Measurements from ENCODE around the gene TMSB15B.
"Not testable (repeated sequence)": the region's sequence is repeated elsewhere in the genome, so short reads cannot be mapped to it uniquely, and the experiment has no call there.

TMSB15B gene

GRCh38 chrX:103960599-103960998, 1.8 kb upstream of the TMSB15B start:
- H3K4me3 Mint-ChIP-seq; H3K36me3 Mint-ChIP-seq (ENCODE audit: low read depth); H3K27me3 Mint-ChIP-seq; DNase-seq; H3K4me1 Mint-ChIP-seq (ENCODE audit: low read depth); H3K27ac Mint-ChIP-seq; H3K9me3 Mint-ChIP-seq: not testable (repeated sequence)

DNA sequence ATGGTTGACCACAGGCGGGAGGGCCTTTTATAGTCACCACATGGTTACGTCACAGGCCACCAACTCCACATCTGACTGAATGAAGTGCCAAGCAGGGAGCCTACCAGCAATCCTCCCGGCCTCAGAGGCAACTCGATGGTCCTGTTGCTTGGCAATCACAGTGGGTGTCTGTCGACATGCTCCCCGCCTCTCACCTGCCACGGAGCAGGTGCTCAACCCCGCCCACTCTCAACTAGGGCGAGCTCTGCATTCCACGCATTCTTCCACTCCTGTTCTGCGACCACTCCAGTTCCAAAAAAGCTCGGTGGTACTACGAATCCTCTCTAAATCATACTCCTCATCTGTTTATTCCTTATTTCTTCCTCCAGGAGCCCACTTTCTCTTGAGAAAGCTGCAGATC, 21.1 kb downstream of the TMSB15B start:
- H3K36me3 Mint-ChIP-seq (ENCODE audit: low read depth); H3K4me1 Mint-ChIP-seq (ENCODE audit: low read depth); H3K9me3 Mint-ChIP-seq; H3K27me3 Mint-ChIP-seq; H3K4me3 Mint-ChIP-seq; H3K27ac Mint-ChIP-seq; DNase-seq: not testable (repeated sequence)

- Mint-ChIP-seq H3K9me3 (no peaks in the 10 kb centered on the region), H3K36me3 (ENCODE audit: low read depth) (no peaks in the 10 kb centered on the region)
These were observed 36.8 kb downstream of the TMSB15B start for GRCh38 chrX:103999234-103999633.

GRCh38 chrX:104008831-104009230, 46.4 kb downstream of the TMSB15B start:
- no peak overlapping the region for H3K4me3 Mint-ChIP-seq
- peaks cover 38% of the 10 kb centered on the region for H3K27me3 Mint-ChIP-seq
- no peaks in the 10 kb centered on the region for H3K36me3 Mint-ChIP-seq (ENCODE audit: low read depth)
- H3K4me1 Mint-ChIP-seq (ENCODE audit: low read depth), result no peaks in the 10 kb centered on the region
- H3K9me3 Mint-ChIP-seq, result no peaks in the 10 kb centered on the region
- no peak for DNase-seq
- no peak overlapping the region for H3K27ac Mint-ChIP-seq

More at GRCh38 chrX:103999234-103999633, 36.8 kb downstream of the TMSB15B start:
- Mint-ChIP-seq H3K27ac (no peak overlapping the region), H3K4me3 (no peak overlapping the region), H3K27me3 (peaks cover 48% of the 10 kb centered on the region), H3K4me1 (ENCODE audit: low read depth) (no peaks in the 10 kb centered on the region)
- DNase-seq, result no peak

DNA sequence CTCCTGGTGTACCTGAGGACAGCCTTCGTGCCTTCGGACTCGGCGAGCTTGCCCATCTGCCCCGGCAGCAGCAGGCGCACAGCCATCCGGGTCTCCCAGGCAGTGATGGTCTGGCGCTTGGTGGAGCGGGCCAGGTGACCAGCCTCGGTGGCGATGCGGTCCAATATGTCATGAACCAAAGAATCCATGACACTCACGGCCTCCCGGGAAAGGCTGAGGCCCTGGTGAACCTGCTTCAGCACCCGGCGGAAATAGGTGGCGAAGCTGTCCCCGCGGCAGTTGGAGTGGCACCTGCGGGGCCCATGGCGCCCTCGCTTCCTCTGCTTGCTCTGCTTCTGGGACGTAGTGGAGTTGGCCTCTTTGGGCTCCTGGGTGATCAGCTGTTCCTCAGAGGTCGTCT, 50.7 kb downstream of the TMSB15B start:
- H3K27ac Mint-ChIP-seq, result no peak overlapping the region
- H3K9me3 Mint-ChIP-seq, result no peaks in the 10 kb centered on the region
- H3K27me3 Mint-ChIP-seq, result peaks cover 33% of the 10 kb centered on the region
- no peaks in the 10 kb centered on the region for H3K36me3 Mint-ChIP-seq (ENCODE audit: low read depth)
- H3K4me1 Mint-ChIP-seq (ENCODE audit: low read depth), result no peaks in the 10 kb centered on the region
- no peak for DNase-seq
- H3K4me3 Mint-ChIP-seq, result no peak overlapping the region

DNA sequence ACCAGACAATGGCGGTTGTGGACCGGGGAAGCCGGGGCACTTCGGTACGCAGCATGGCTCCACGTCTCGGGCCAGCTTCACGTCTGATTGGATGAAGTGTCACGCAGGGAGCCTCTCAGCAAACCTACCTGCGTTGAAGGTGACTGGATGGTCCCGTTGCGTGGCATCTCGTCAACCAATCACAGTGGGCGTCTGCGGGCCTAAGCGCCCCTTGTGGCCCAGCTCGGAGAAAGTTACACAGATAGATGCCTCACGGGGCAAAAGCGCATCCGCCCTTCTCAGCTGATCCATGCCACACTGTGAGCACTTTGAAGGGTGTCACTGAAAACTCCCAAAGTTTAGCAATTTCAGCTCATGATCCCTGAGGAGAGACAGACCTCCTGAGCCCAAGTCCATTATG, 51.2 kb downstream of the TMSB15B start, which contains the start of gene H2BW1:
Gene H2BW1 (minus strand): TSS at position 103 of the 400 bp plus-strand sequence. CDS start 132 bp downstream, outside the sequence.
- Mint-ChIP-seq H3K36me3 (ENCODE audit: low read depth) (no peaks in the 10 kb centered on the region), H3K9me3 (no peaks in the 10 kb centered on the region), H3K27me3 (peaks cover 37% of the 10 kb centered on the region), H3K4me1 (ENCODE audit: low read depth) (no peaks in the 10 kb centered on the region), H3K4me3 (no peak within 1 kb of the TSS), H3K27ac (no peak within 1 kb of the TSS)
- no peak for DNase-seq

GRCh38 chrX:104015576-104015975, 53.1 kb downstream of the TMSB15B start:
- H3K36me3 Mint-ChIP-seq (ENCODE audit: low read depth); DNase-seq; H3K4me3 Mint-ChIP-seq; H3K4me1 Mint-ChIP-seq (ENCODE audit: low read depth); H3K9me3 Mint-ChIP-seq; H3K27ac Mint-ChIP-seq: not testable (repeated sequence)
- peaks cover 38% of the 10 kb centered on the region for H3K27me3 Mint-ChIP-seq

All from activated T-cell treated with anti-CD3 and anti-CD28 coated beads, Interleukin-2, amount 50 U/mL, for 24 hours (primary cell).